GM12878 (cell line): ENCODE measurements around the gene CAMK2N2. TPM values are rescaled to one million over a fixed set of nuclear protein-coding genes. Genes with fewer than 3 reads are reported as not detected.

ENCODE experiments used
- ATAC-seq: fragments of 200-7000 bp; cut with Tn5 transposase; 3 replicates; pipeline ENCODE4 v1.9.1; 2020; ENCODE audit warnings: mild to moderate bottlenecking, moderate library complexity
- BruUV-seq: library from RNA; stranded (reverse); fragments of 400-500 nt; replicated peaks from 2 replicates; lab custom pipeline; 2021; lab: Mats Ljungman, UMichigan
- CTCF ChIA-PET: fragments of 300-600 bp; sonication (Branson Sonifier 250); formaldehyde crosslinking; extraction: SDS; loops from one replicate; lab custom pipeline; 2021; ENCODE audit warnings: inconsistent platforms; lab: Yijun Ruan, JAX
- POLR2A ChIA-PET: fragments of 350-600 bp; formaldehyde crosslinking; extraction: SDS; loops from one replicate; lab custom pipeline; 2021; ENCODE audit warnings: inconsistent platforms; lab: Charles Lee
- RAD21 ChIA-PET: fragments of 300-600 bp; sonication (Branson Sonifier 250); formaldehyde crosslinking; loops from one replicate; lab custom pipeline; 2023; ENCODE audit warnings: antibody characterized with exemption; ENCODE audit not compliant: unreplicated experiment; lab: Charles Lee
- SMC1A ChIA-PET: fragments of 300-600 bp; sonication (Branson Sonifier 250); formaldehyde crosslinking; loops from one replicate; lab custom pipeline; 2023; ENCODE audit not compliant: unreplicated experiment, uncharacterized antibody; lab: Charles Lee
- DNase-seq: peaks from one replicate; pipeline ENCODE4 v3.0.0-alpha.2; 2011; ENCODE audit warnings: low read depth, low spot score
- FAIRE-seq: peaks from 3 replicates; lab custom pipeline; 2011; peaks lifted over from hg19 to GRCh38; lab: Jason Lieb, UNC
- H2AFZ ChIP-seq: 2 replicates; pipeline ENCODE4 v1.6.0; 2011; ENCODE audit warnings: low read depth, low read length, control low read depth; ENCODE audit not compliant: control insufficient read depth
- H3K27ac ChIP-seq: 2 replicates; pipeline ENCODE4 v1.5.1; 2011; ENCODE audit warnings: control low read depth; ENCODE audit not compliant: control insufficient read depth, insufficient read depth
- H3K27me3 ChIP-seq, 2 experiments: replicated peaks in 1 of 2; 2 replicates each; pipeline versions ENCODE4 v1.6.0 to v1.6.1; 2011; ENCODE audit warnings: low read length in 1 of 2; ENCODE audit not compliant: control insufficient read depth in 2 of 2, insufficient read depth in 2 of 2
- H3K36me3 ChIP-seq, 2 experiments: 2 replicates each; pipeline ENCODE4 v1.5.1; 2011; ENCODE audit warnings: low read length in 1 of 2; ENCODE audit not compliant: control insufficient read depth in 2 of 2, insufficient read depth in 2 of 2
- H3K4me1 ChIP-seq: 2 replicates; pipeline ENCODE4 v1.6.1; 2011; ENCODE audit warnings: mild to moderate bottlenecking, low read length, moderate library complexity, mixed read lengths; ENCODE audit not compliant: control insufficient read depth, insufficient read depth
- H3K4me2 ChIP-seq: 2 replicates; pipeline ENCODE4 v1.6.0; 2011; ENCODE audit warnings: control low read depth; ENCODE audit not compliant: control insufficient read depth, insufficient read depth
- H3K4me3 ChIP-seq: fragments of 200-600 bp; sonication (generic); 2 replicates; pipeline ENCODE4 v1.5.1; 2016
- H3K79me2 ChIP-seq: 2 replicates; pipeline ENCODE4 v1.6.0; 2011; ENCODE audit warnings: low read length; ENCODE audit not compliant: control insufficient read depth, insufficient read depth
- H3K9ac ChIP-seq: 2 replicates; pipeline ENCODE4 v1.8.0; 2011; ENCODE audit warnings: low read length, control low read depth, mixed read lengths; ENCODE audit not compliant: control insufficient read depth, insufficient read depth
- H3K9me3 ChIP-seq: replicated peaks from 3 replicates; pipeline ENCODE4 v1.5.1; 2011; ENCODE audit warnings: mild to moderate bottlenecking, low read length; ENCODE audit not compliant: control insufficient read depth, insufficient read depth
- H4K20me1 ChIP-seq: 2 replicates; pipeline ENCODE4 v1.6.0; 2011; ENCODE audit not compliant: control insufficient read depth, insufficient read depth
- CHD4 ChIP-seq: fragments of 200-600 bp; sonication (generic); IDR thresholded peaks from 2 replicates; pipeline ENCODE4 v1.6.1; 2016; ENCODE audit warnings: mild to moderate bottlenecking
- CREM ChIP-seq: IDR thresholded peaks from 2 replicates; pipeline ENCODE4 v1.6.1; 2014; ENCODE audit warnings: antibody characterized with exemption, low read depth
- E4F1 ChIP-seq: fragments of 450-650 bp; IDR thresholded peaks from 2 replicates; pipeline ENCODE4 v1.6.1; 2018; ENCODE audit warnings: borderline replicate concordance, mild to moderate bottlenecking; ENCODE audit not compliant: partially characterized antibody
- IRF5 ChIP-seq: fragments of 450-650 bp; IDR thresholded peaks from 2 replicates; pipeline ENCODE4 v1.6.1; 2017; ENCODE audit warnings: borderline replicate concordance
- KDM1A ChIP-seq: fragments of 200-600 bp; sonication (generic); IDR thresholded peaks from 2 replicates; pipeline ENCODE4 v1.6.1; 2016; ENCODE audit warnings: borderline replicate concordance
- LARP7 ChIP-seq: fragments of 450-650 bp; IDR thresholded peaks from 2 replicates; pipeline ENCODE4 v1.6.1; 2017; ENCODE audit warnings: mild to moderate bottlenecking
- MTA2 ChIP-seq: fragments of 450-650 bp; IDR thresholded peaks from 2 replicates; pipeline ENCODE4 v1.6.1; 2016; ENCODE audit warnings: low read depth, mild to moderate bottlenecking, moderate library complexity
- NFIC ChIP-seq: IDR thresholded peaks from 2 replicates; pipeline ENCODE4 v1.6.1; 2012; ENCODE audit warnings: low read depth, mild to moderate bottlenecking, inconsistent platforms, low read length, moderate library complexity
- POLR2AphosphoS5 ChIP-seq: IDR thresholded peaks from 2 replicates; pipeline ENCODE4 v1.6.1; 2011; ENCODE audit warnings: mild to moderate bottlenecking, low read length, inconsistent platforms
- WGBS: methylation state at CpG from one replicate; pipeline ENCODE4 v1.1.6; 2016; ENCODE audit warnings: low lambda C conversion rate; ENCODE audit not compliant: insufficient replicate concordance, insufficient coverage; ENCODE audit errors: missing lambda C conversion rate; 5-methylcytosine and 5-hydroxymethylcytosine counted together
- in situ Hi-C: fragments of 300-500 bp; cut with MboI; formaldehyde crosslinking; loops from 9 replicates; pipeline ENCODE4 v1.14.3; 2018; ENCODE audit warnings: mixed read lengths
- intact Hi-C: fragments of 100-400 bp; cut with micrococcal nuclease; formaldehyde crosslinking; loops from one replicate; pipeline ENCODE4 v1.14.2; 2022; ENCODE audit not compliant: unreplicated experiment
- polyA plus RNA-seq, 11 experiments: library from polyadenylated mRNA; depleted of rRNA in 4 of 11; unstranded in 6 of 11; stranded (reverse) in 5 of 11; fragments of >200 nt; fragmentation: Nextera tagmentation in 4 of 11; fragmentation: Illumina TruSeq in 1 of 11; extraction: Ambion mirVana in 4 of 11; extraction: Trizol in 1 of 11; gene quantifications; 1 replicate in 1 of 11; 2 replicates in 10 of 11; pipeline versions ENCODE4 v1.2.1 to v1.2.3, GENCODE V29; 2011 to 2016; ENCODE audit warnings: inconsistent platforms in 2 of 11, missing spikeins in 2 of 11, low read depth in 1 of 11
- total RNA-seq, 4 experiments: library from RNA; depleted of rRNA in 3 of 4; stranded (reverse); fragments of >200 nt in 3 of 4; fragmentation: Illumina TruSeq in 1 of 4; extraction: Trizol in 1 of 4; gene quantifications; 2 replicates each; pipeline versions ENCODE4 v1.2.1 to v1.2.3, GENCODE V29; 2013 to 2021
- TF ChIP-seq, protein P1 (sequence below): IDR thresholded peaks from 2 replicates; pipeline ENCODE4 v1.6.1; 2011; ENCODE audit warnings: borderline replicate concordance, low read depth, mild to moderate bottlenecking, moderate library complexity, low read length; ENCODE audit not compliant: insufficient read depth, poor library complexity, severe bottlenecking
- TF ChIP-seq, protein P2 (sequence below): IDR thresholded peaks from 2 replicates; pipeline ENCODE4 v1.6.1; 2012; ENCODE audit warnings: low read length, inconsistent platforms

CAMK2N2 gene
- total and polyA plus RNA-seq, 10 of the 15 experiments (the other 5 are each of a cell fraction or from before 2014, with no cell fraction given) = 0.06 to 1.4 (median 0.45) TPM; not detected in 1

- no peaks in the 10 kb centered on the region for H3K4me1 ChIP-seq
- no peak overlapping the region for H3K9ac ChIP-seq
- ATAC-seq (peak; percentile 10; the same call in 1 of the 3 replicates), FAIRE-seq (no peak), DNase-seq (no peak)
- H4K20me1 ChIP-seq = no peaks in the 10 kb centered on the region
- in situ Hi-C loops (no loop called here), intact Hi-C loops (no loop called here)
- H3K27me3 ChIP-seq = peaks cover 12 to 13% of the 10 kb centered on the region in 2 experiments
- ChIA-PET POLR2A (no interaction called here), RAD21 (no interaction called here), CTCF (no interaction called here), SMC1A (no interaction called here)
- H3K36me3 ChIP-seq = no peaks in the 10 kb centered on the region
- H3K4me3 ChIP-seq = no peak overlapping the region
- H3K4me2 ChIP-seq = no peak overlapping the region
- BruUV-seq = no TSS peak
- no peaks in the 10 kb centered on the region for H3K9me3 ChIP-seq
- no peak overlapping the region for H3K27ac ChIP-seq
- H3K79me2 ChIP-seq = no peaks in the 10 kb centered on the region
- WGBS = 5% methylated on average over 4 of the region's 4 CpGs
- no peak overlapping the region for H2AFZ ChIP-seq
- TF ChIP-seq LARP7 = no peak
- TF ChIP-seq CREM = no peak
- TF ChIP-seq KDM1A = no peak
- TF ChIP-seq POLR2AphosphoS5 = no peak
- no peak for TF ChIP-seq MTA2
- TF ChIP-seq, protein P1, sequence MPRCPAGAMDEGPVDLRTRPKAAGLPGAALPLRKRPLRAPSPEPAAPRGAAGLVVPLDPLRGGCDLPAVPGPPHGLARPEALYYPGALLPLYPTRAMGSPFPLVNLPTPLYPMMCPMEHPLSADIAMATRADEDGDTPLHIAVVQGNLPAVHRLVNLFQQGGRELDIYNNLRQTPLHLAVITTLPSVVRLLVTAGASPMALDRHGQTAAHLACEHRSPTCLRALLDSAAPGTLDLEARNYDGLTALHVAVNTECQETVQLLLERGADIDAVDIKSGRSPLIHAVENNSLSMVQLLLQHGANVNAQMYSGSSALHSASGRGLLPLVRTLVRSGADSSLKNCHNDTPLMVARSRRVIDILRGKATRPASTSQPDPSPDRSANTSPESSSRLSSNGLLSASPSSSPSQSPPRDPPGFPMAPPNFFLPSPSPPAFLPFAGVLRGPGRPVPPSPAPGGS = no peak
- no peak for TF ChIP-seq IRF5
- no peak for TF ChIP-seq E4F1
- TF ChIP-seq CHD4 = no peak
- no peak for TF ChIP-seq NFIC
- TF ChIP-seq, protein P2, sequence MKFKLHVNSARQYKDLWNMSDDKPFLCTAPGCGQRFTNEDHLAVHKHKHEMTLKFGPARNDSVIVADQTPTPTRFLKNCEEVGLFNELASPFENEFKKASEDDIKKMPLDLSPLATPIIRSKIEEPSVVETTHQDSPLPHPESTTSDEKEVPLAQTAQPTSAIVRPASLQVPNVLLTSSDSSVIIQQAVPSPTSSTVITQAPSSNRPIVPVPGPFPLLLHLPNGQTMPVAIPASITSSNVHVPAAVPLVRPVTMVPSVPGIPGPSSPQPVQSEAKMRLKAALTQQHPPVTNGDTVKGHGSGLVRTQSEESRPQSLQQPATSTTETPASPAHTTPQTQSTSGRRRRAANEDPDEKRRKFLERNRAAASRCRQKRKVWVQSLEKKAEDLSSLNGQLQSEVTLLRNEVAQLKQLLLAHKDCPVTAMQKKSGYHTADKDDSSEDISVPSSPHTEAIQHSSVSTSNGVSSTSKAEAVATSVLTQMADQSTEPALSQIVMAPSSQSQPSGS = no peak
Observed at GRCh38 chr3:184234224-184234623, 27.1 kb downstream of the CAMK2N2 start.
